Sigmoid colon (tissue), 3 donors: Measurements from ENCODE around the gene TNFAIP8L3.

Experiments used
- CTCF ChIP-seq, 4 experiments: fragments of 450-650 bp in 3 of 4; fragments of 200-600 bp in 1 of 4; IDR thresholded peaks; one replicate each; pipeline ENCODE4 v1.5.1; 2016 to 2019; ENCODE audit warnings: antibody characterized with exemption in 4 of 4, mild to moderate bottlenecking in 3 of 4, moderate library complexity in 2 of 4
- POLR2A ChIP-seq, 2 donors: fragments of 450-650 bp; IDR thresholded peaks; one replicate each; pipeline ENCODE4 v1.6.1; 2016; ENCODE audit warnings: antibody characterized with exemption in 2 of 2, mild to moderate bottlenecking in 2 of 2, moderate library complexity in 2 of 2

- no peak for TF ChIP-seq CTCF (IDR thresholded peaks at IDR 0.05)
- TF ChIP-seq POLR2A (IDR thresholded peaks at IDR 0.05): no peak
Measured at GRCh38 chr15:51088585-51088984, 6.1 kb downstream of the TNFAIP8L3 start.
